Mesendoderm (in vitro differentiated cells): ENCODE measurements around the gene ZNF44.

Experiments used
- DNase-seq: peaks from one replicate; pipeline ENCODE4 v3.0.0; 2013
- H2AK5ac ChIP-seq: 2 replicates; pipeline ENCODE4 v1.6.1; 2013; ENCODE audit warnings: low read length, inconsistent platforms
- H2BK120ac ChIP-seq: 2 replicates; pipeline ENCODE4 v1.6.1; 2013; ENCODE audit warnings: low read depth, mild to moderate bottlenecking, low read length, moderate library complexity, mixed read lengths
- H2BK15ac ChIP-seq: replicated peaks from 2 replicates; pipeline ENCODE4 v1.6.1; 2013; ENCODE audit warnings: low read depth, mild to moderate bottlenecking, moderate library complexity
- H2BK5ac ChIP-seq: 2 replicates; pipeline ENCODE4 v1.6.1; 2013; ENCODE audit warnings: low read length, inconsistent platforms
- H3K18ac ChIP-seq: 2 replicates; pipeline ENCODE4 v1.6.1; 2013; ENCODE audit warnings: mild to moderate bottlenecking, low read length, mixed read lengths
- H3K23ac ChIP-seq: one replicate; pipeline ENCODE4 v1.6.1; 2013; ENCODE audit warnings: low read length
- H3K27ac ChIP-seq: 2 replicates; pipeline ENCODE4 v1.5.1; 2013; ENCODE audit warnings: low read depth, mild to moderate bottlenecking, inconsistent platforms, low read length, moderate library complexity
- H3K27me3 ChIP-seq: 2 replicates; pipeline ENCODE4 v1.6.1; 2013; ENCODE audit warnings: low read length, control low read depth, mild to moderate bottlenecking, inconsistent platforms; ENCODE audit not compliant: insufficient read depth, poor library complexity
- H3K36me3 ChIP-seq: 2 replicates; pipeline ENCODE4 v1.6.1; 2013; ENCODE audit warnings: low read length, inconsistent platforms; ENCODE audit not compliant: control insufficient read depth, insufficient read depth
- H3K4ac ChIP-seq: one replicate; pipeline ENCODE4 v1.6.1; 2013; ENCODE audit warnings: low read depth, mild to moderate bottlenecking, low read length, moderate library complexity
- H3K4me1 ChIP-seq: 2 replicates; pipeline ENCODE4 v1.6.1; 2013; ENCODE audit warnings: low read depth, low read length, inconsistent platforms; ENCODE audit not compliant: control insufficient read depth
- H3K4me2 ChIP-seq: 2 replicates; pipeline ENCODE4 v1.6.1; 2013; ENCODE audit warnings: low read length
- H3K4me3 ChIP-seq: 2 replicates; pipeline ENCODE4 v1.5.1; 2013; ENCODE audit warnings: mild to moderate bottlenecking, low read length
- H3K56ac ChIP-seq: one replicate; pipeline ENCODE4 v1.6.1; 2013; ENCODE audit warnings: low read length
- H3K79me1 ChIP-seq: 2 replicates; pipeline ENCODE4 v1.6.1; 2013; ENCODE audit warnings: low read length, inconsistent platforms
- H3K79me2 ChIP-seq: 2 replicates; pipeline ENCODE4 v1.6.1; 2013; ENCODE audit warnings: mild to moderate bottlenecking, low read length; ENCODE audit not compliant: control insufficient read depth, insufficient read depth
- H3K9ac ChIP-seq: 2 replicates; pipeline ENCODE4 v1.6.1; 2013; ENCODE audit warnings: low read length, inconsistent platforms
- H4K5ac ChIP-seq: one replicate; pipeline ENCODE4 v1.6.1; 2013; ENCODE audit warnings: low read length
- H4K8ac ChIP-seq: one replicate; pipeline ENCODE4 v1.6.1; 2013; ENCODE audit warnings: low read depth, mild to moderate bottlenecking, control low read depth, low read length, moderate library complexity
- WGBS: extraction: QIAGEN DNeasy Blood & Tissue Kit; methylation state at CpG from one replicate; pipeline ENCODE4 v1.1.7; 2013; ENCODE audit warnings: low lambda C conversion rate, missing lambda C conversion rate; ENCODE audit not compliant: insufficient coverage; ENCODE audit errors: extremely low coverage; 5-methylcytosine and 5-hydroxymethylcytosine counted together

The ZNF44 gene

GRCh38 chr19:12287958-12288500, 6.7 kb downstream of the ZNF44 start:
- no peak overlapping the region for H3K18ac ChIP-seq
- H2BK5ac ChIP-seq = no peak overlapping the region
- no peak overlapping the region for H3K9ac ChIP-seq
- H3K36me3 ChIP-seq = no peaks in the 10 kb centered on the region
- no peaks in the 10 kb centered on the region for H3K27me3 ChIP-seq
- H3K4me2 ChIP-seq = no peak overlapping the region
- no CpG with 5 or more reads among the region's 1 CpG for WGBS
- no peak overlapping the region for H2AK5ac ChIP-seq
- no peak overlapping the region for H3K4me3 ChIP-seq
- no peak overlapping the region for H2BK15ac ChIP-seq
- no peaks in the 10 kb centered on the region for H3K4me1 ChIP-seq
- no peak overlapping the region for H4K5ac ChIP-seq
- no peak overlapping the region for H3K4ac ChIP-seq
- no peaks in the 10 kb centered on the region for H3K79me2 ChIP-seq
- H3K23ac ChIP-seq = no peak overlapping the region
- DNase-seq = no peak
- H3K56ac ChIP-seq = no peak overlapping the region
- H3K79me1 ChIP-seq = peaks cover 2% of the 10 kb centered on the region
- no peak overlapping the region for H4K8ac ChIP-seq
- no peak overlapping the region for H3K27ac ChIP-seq
- H2BK120ac ChIP-seq = no peak overlapping the region

GRCh38 chr19:12284631-12285030, 10.1 kb downstream of the ZNF44 start:
- no peak overlapping the region for H3K4me3 ChIP-seq
- no peak overlapping the region for H3K27ac ChIP-seq
- H2BK15ac ChIP-seq = no peak overlapping the region
- WGBS = no CpG with 5 or more reads among the region's 18 CpGs
- no peak for DNase-seq
- H3K36me3 ChIP-seq = no peaks in the 10 kb centered on the region
- H3K56ac ChIP-seq = no peak overlapping the region
- no peak overlapping the region for H4K5ac ChIP-seq
- no peak overlapping the region for H3K18ac ChIP-seq
- no peaks in the 10 kb centered on the region for H3K79me2 ChIP-seq
- no peak overlapping the region for H3K9ac ChIP-seq
- H2BK120ac ChIP-seq = no peak overlapping the region
- no peak overlapping the region for H3K23ac ChIP-seq
- peaks cover 3% of the 10 kb centered on the region for H3K79me1 ChIP-seq
- H3K27me3 ChIP-seq = no peaks in the 10 kb centered on the region
- no peak overlapping the region for H4K8ac ChIP-seq
- H3K4ac ChIP-seq = no peak overlapping the region
- no peak overlapping the region for H2BK5ac ChIP-seq
- H3K4me2 ChIP-seq = no peak overlapping the region
- no peak overlapping the region for H2AK5ac ChIP-seq
- H3K4me1 ChIP-seq = no peaks in the 10 kb centered on the region

GRCh38 chr19:12284226-12284625, 10.5 kb downstream of the ZNF44 start:
- H3K79me2 ChIP-seq = no peaks in the 10 kb centered on the region
- H3K4me3 ChIP-seq = no peak overlapping the region
- H3K27ac ChIP-seq = no peak overlapping the region
- no peak for DNase-seq
- H4K5ac ChIP-seq = no peak overlapping the region
- H3K79me1 ChIP-seq = peaks cover 3% of the 10 kb centered on the region
- no peak overlapping the region for H3K9ac ChIP-seq
- H3K27me3 ChIP-seq = no peaks in the 10 kb centered on the region
- no peaks in the 10 kb centered on the region for H3K4me1 ChIP-seq
- H3K56ac ChIP-seq = no peak overlapping the region
- H2BK120ac ChIP-seq = no peak overlapping the region
- WGBS = no CpG with 5 or more reads among the region's 14 CpGs
- no peak overlapping the region for H3K23ac ChIP-seq
- no peaks in the 10 kb centered on the region for H3K36me3 ChIP-seq
- H2BK5ac ChIP-seq = no peak overlapping the region
- H2BK15ac ChIP-seq = no peak overlapping the region
- H3K4me2 ChIP-seq = no peak overlapping the region
- no peak overlapping the region for H4K8ac ChIP-seq
- no peak overlapping the region for H2AK5ac ChIP-seq
- H3K18ac ChIP-seq = no peak overlapping the region
- no peak overlapping the region for H3K4ac ChIP-seq

- Histone ChIP-seq H4K8ac (no peak overlapping the region), H3K36me3 (no peaks in the 10 kb centered on the region), H3K79me1 (peaks cover 5% of the 10 kb centered on the region), H3K9ac (no peak overlapping the region), H2AK5ac (no peak overlapping the region), H3K4ac (no peak overlapping the region), H3K18ac (no peak overlapping the region), H3K23ac (no peak overlapping the region), H2BK120ac (no peak overlapping the region), H4K5ac (no peak overlapping the region), H3K4me1 (no peaks in the 10 kb centered on the region), H3K4me2 (no peak overlapping the region), H3K56ac (no peak overlapping the region), H3K27ac (no peak overlapping the region), H3K4me3 (no peak overlapping the region), H2BK5ac (no peak overlapping the region), H3K27me3 (no peaks in the 10 kb centered on the region), H3K79me2 (no peaks in the 10 kb centered on the region), H2BK15ac (no peak overlapping the region)
- no peak for DNase-seq
- no CpG with 5 or more reads among the region's 2 CpGs for WGBS
Measured at GRCh38 chr19:12278713-12279112, 16.0 kb downstream of the ZNF44 start.

- Histone ChIP-seq H2BK15ac (no peak overlapping the region), H4K8ac (no peak overlapping the region), H3K79me1 (no peaks in the 10 kb centered on the region), H4K5ac (no peak overlapping the region), H3K4ac (no peak overlapping the region), H3K79me2 (no peaks in the 10 kb centered on the region), H3K27me3 (no peaks in the 10 kb centered on the region), H2AK5ac (no peak overlapping the region), H2BK5ac (no peak overlapping the region), H3K4me1 (no peaks in the 10 kb centered on the region), H3K4me2 (no peak overlapping the region), H2BK120ac (no peak overlapping the region), H3K36me3 (peaks cover 9% of the 10 kb centered on the region), H3K23ac (no peak overlapping the region), H3K18ac (no peak overlapping the region), H3K4me3 (peak overlapping the region; percentile 28), H3K27ac (no peak overlapping the region), H3K56ac (no peak overlapping the region), H3K9ac (no peak overlapping the region)
- DNase-seq = peak; percentile 34
- no CpG with 5 or more reads among the region's 11 CpGs for WGBS
Measured at GRCh38 chr19:12272980-12273901, 21.4 kb downstream of the ZNF44 start.
